ENCODE measurements around the gene AGER.
"Not testable (repeated sequence)": the region's sequence is repeated elsewhere in the genome, so short reads cannot be mapped to it uniquely, and the experiment has no call there.

AGER gene

GRCh38 chr6:32184084-32184640, at the start of gene AGER:
TSS of gene AGER (minus strand) at chr6:32184253. CDS start at chr6:32184222, 31 bp downstream.
- no peak for DNase-seq

- no peak for DNase-seq
These were observed 42.4 kb upstream of the AGER start for GRCh38 chr6:32226434-32226833.

- DNase-seq: no peak
These were observed 40.6 kb upstream of the AGER start for GRCh38 chr6:32224696-32225095.

- DNase-seq: no peak
These were observed 39.5 kb upstream of the AGER start, which contains the start of gene NOTCH4 for GRCh38 chr6:32223258-32224235. TSS of gene NOTCH4 (minus strand) at chr6:32224067. CDS start at chr6:32223928, 139 bp downstream.

- DNase-seq: no peak
These were observed 38.5 kb upstream of the AGER start for GRCh38 chr6:32222333-32223230.

- DNase-seq: no peak
These were observed 36.0 kb upstream of the AGER start for GRCh38 chr6:32220021-32220420.

GRCh38 chr6:32218167-32218566, 34.1 kb upstream of the AGER start:
- DNase-seq: no peak

GRCh38 chr6:32216998-32217397, 32.9 kb upstream of the AGER start:
- no peak for DNase-seq

- DNase-seq: no peak
These were observed 32.2 kb upstream of the AGER start for GRCh38 chr6:32216285-32216684.

- no peak for DNase-seq
These were observed 31.6 kb upstream of the AGER start for GRCh38 chr6:32215617-32216016.

GRCh38 chr6:32214126-32214525, 30.1 kb upstream of the AGER start:
- no peak for DNase-seq

GRCh38 chr6:32213649-32214048, 29.6 kb upstream of the AGER start:
- no peak for DNase-seq

- DNase-seq: no peak
These were observed 28.2 kb upstream of the AGER start for GRCh38 chr6:32212076-32212760.

GRCh38 chr6:32211432-32211831, 27.4 kb upstream of the AGER start:
- not testable (repeated sequence) for DNase-seq

- DNase-seq: no peak
These were observed 26.1 kb upstream of the AGER start for GRCh38 chr6:32210191-32210601.

- DNase-seq: no peak
These were observed 24.9 kb upstream of the AGER start for GRCh38 chr6:32208996-32209395.

- no peak for DNase-seq
These were observed 20.2 kb upstream of the AGER start for GRCh38 chr6:32204268-32204715.

GRCh38 chr6:32203426-32204267, 19.6 kb upstream of the AGER start:
- no peak for DNase-seq

- DNase-seq: no peak
These were observed 18.1 kb upstream of the AGER start for GRCh38 chr6:32202186-32202585.

- DNase-seq: no peak
These were observed 16.8 kb upstream of the AGER start for GRCh38 chr6:32200711-32201475.

GRCh38 chr6:32198866-32199265, 14.8 kb upstream of the AGER start:
- no peak for DNase-seq

Data from NCI-H1092 (cell line).